Dendritic cell treated with granulocyte-macrophage colony-stimulating factor and Interleukin-4, amounts not matched to agents 40 ng/mL and 50 ng/mL, for 4 days (primary cell): ENCODE measurements around the gene CSHL1.
"Not testable (repeated sequence)": the region's sequence is repeated elsewhere in the genome, so short reads cannot be mapped to it uniquely, and the experiment has no call there.

ENCODE experiments used
- H3K27ac Mint-ChIP-seq: one replicate; pipeline ENCODE4 v1.8.0; 2022; ENCODE audit warnings: mild to moderate bottlenecking, mixed read lengths
- H3K27me3 Mint-ChIP-seq: one replicate; pipeline ENCODE4 v1.8.0; 2022; ENCODE audit warnings: mild to moderate bottlenecking, mixed read lengths
- H3K36me3 Mint-ChIP-seq: one replicate; pipeline ENCODE4 v1.8.0; 2022; ENCODE audit warnings: low read depth, mixed read lengths
- H3K4me1 Mint-ChIP-seq: one replicate; pipeline ENCODE4 v1.8.0; 2022; ENCODE audit warnings: low read depth, mixed read lengths
- H3K4me3 Mint-ChIP-seq: one replicate; pipeline ENCODE4 v1.8.0; 2022; ENCODE audit warnings: mild to moderate bottlenecking, moderate library complexity, mixed read lengths
- H3K9me3 Mint-ChIP-seq: one replicate; pipeline ENCODE4 v1.8.0; 2022; ENCODE audit warnings: mixed read lengths
- intact Hi-C: fragments of 100-400 bp; cut with micrococcal nuclease; formaldehyde crosslinking; loops from one replicate; pipeline ENCODE4 v1.15.0; 2022

CSHL1 gene

GRCh38 chr17:63874061-63874626, 36.9 kb downstream of the CSHL1 start:
- H3K4me1 Mint-ChIP-seq, H3K9me3 Mint-ChIP-seq, H3K36me3 Mint-ChIP-seq, H3K4me3 Mint-ChIP-seq, intact Hi-C loops, H3K27ac Mint-ChIP-seq: not testable (repeated sequence)
- peaks cover 28% of the 10 kb centered on the region for H3K27me3 Mint-ChIP-seq

DNA sequence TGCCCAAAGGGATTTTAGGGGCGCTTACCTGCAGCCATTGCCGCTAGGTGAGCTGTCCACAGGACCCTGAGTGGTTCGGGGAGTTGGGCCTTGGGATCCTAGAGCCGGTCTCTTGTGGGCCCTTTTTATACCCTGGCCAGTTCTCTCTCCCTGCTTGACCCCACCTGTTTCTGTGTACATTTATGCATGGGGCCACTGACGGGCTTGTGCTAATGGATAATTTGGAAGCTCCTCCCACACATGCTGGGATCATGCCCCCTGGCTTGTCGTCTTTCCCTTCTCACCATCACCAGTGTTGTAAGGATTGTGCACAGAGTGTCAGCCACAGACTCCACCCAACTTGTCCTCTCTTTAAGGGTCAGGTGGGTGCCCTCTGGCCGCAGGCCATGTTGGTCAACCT, 37.5 kb downstream of the CSHL1 start, which contains the start of gene CSH2:
CSH2 (minus strand) TSS at position 101 of the 400 bp plus-strand sequence; CDS start at position 38, 63 bp downstream.
- H3K4me1 Mint-ChIP-seq, H3K9me3 Mint-ChIP-seq, intact Hi-C loops, H3K27ac Mint-ChIP-seq, H3K36me3 Mint-ChIP-seq, H3K4me3 Mint-ChIP-seq: not testable (repeated sequence)
- H3K27me3 Mint-ChIP-seq = peaks cover 25% of the 10 kb centered on the region

GRCh38 chr17:63871646-63872365, 39.3 kb downstream of the CSHL1 start:
- H3K27me3 Mint-ChIP-seq = peaks cover 21% of the 10 kb centered on the region
- intact Hi-C loops, H3K4me3 Mint-ChIP-seq, H3K9me3 Mint-ChIP-seq, H3K36me3 Mint-ChIP-seq, H3K27ac Mint-ChIP-seq, H3K4me1 Mint-ChIP-seq: not testable (repeated sequence)

GRCh38 chr17:63870292-63870665, 40.8 kb downstream of the CSHL1 start:
- H3K4me3 Mint-ChIP-seq, H3K9me3 Mint-ChIP-seq, H3K27ac Mint-ChIP-seq, intact Hi-C loops, H3K36me3 Mint-ChIP-seq: not testable (repeated sequence)
- Mint-ChIP-seq H3K4me1 (peaks cover 12% of the 10 kb centered on the region), H3K27me3 (peaks cover 19% of the 10 kb centered on the region)

DNA sequence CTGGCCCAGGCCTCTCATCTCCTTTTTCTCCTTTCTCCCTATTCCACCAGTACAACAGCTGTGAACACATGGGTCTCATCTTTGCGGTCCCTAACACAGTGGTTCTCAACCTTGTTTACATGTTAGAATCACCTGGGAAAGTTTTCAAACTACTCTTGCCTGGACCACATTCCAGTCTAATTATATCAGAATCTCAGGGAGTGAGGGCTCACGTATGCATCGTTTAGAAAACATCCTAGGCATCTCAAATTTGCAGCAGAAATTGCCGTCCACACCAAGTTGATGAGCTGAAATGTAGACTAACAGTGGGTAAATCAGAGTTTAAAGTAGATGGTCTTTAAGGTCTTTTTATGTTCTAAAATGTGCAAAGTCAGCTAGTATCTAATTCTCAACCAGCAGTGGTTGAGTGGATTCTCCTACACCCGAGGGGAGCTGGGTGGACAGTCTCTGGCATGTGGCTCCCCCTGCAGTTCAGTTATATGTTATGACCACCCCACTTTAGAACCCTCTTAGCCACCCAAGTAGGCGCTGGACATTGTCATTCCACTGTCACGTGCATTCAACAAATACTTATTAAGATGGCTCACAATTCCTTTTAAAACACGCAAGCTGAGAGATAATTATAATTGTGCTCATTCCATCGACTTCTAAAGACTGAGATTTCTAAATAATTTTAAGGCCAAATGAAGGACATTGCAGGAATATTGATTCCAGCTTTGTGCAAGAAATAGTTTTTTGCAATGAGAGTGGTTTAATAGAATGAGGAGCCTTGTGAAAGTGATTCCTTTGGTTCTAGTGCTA, 41.4 kb downstream of the CSHL1 start:
- intact Hi-C loops = not testable (repeated sequence)

GRCh38 chr17:63866625-63867024, 44.4 kb downstream of the CSHL1 start:
- H3K36me3 Mint-ChIP-seq, intact Hi-C loops, H3K27ac Mint-ChIP-seq, H3K4me3 Mint-ChIP-seq, H3K9me3 Mint-ChIP-seq: not testable (repeated sequence)
- H3K27me3 Mint-ChIP-seq = peaks cover 17% of the 10 kb centered on the region
- peaks cover 12% of the 10 kb centered on the region for H3K4me1 Mint-ChIP-seq

More for the DNA sequence above, 41.4 kb downstream of the CSHL1 start:
- H3K9me3 Mint-ChIP-seq, H3K4me3 Mint-ChIP-seq, H3K36me3 Mint-ChIP-seq, H3K27ac Mint-ChIP-seq: not testable (repeated sequence)
- peaks cover 12% of the 10 kb centered on the region for H3K4me1 Mint-ChIP-seq
- H3K27me3 Mint-ChIP-seq = peaks cover 15% of the 10 kb centered on the region
